ENCODE results near the gene KLHDC4.

The KLHDC4 gene

GRCh38 chr16:87715231-87715630 is 50.6 kb downstream of the KLHDC4 start:
- DNase-seq: no peak

- DNase-seq: peak; percentile 32
Measured at GRCh38 chr16:87713451-87714229, 52.1 kb downstream of the KLHDC4 start.

GRCh38 chr16:87712184-87712762 is 53.5 kb downstream of the KLHDC4 start:
- no peak for DNase-seq

- no peak for DNase-seq
Measured at GRCh38 chr16:87710887-87711286, 54.9 kb downstream of the KLHDC4 start.

GRCh38 chr16:87709677-87710076 is 56.1 kb downstream of the KLHDC4 start:
- DNase-seq: no peak

GRCh38 chr16:87708881-87709638 is 56.7 kb downstream of the KLHDC4 start:
- DNase-seq: no peak

GRCh38 chr16:87707714-87708580 is 57.8 kb downstream of the KLHDC4 start:
- no peak for DNase-seq

- DNase-seq: no peak
Measured at GRCh38 chr16:87707097-87707496, 58.7 kb downstream of the KLHDC4 start.

- DNase-seq: no peak
Measured at GRCh38 chr16:87706278-87707000, 59.3 kb downstream of the KLHDC4 start.

- no peak for DNase-seq
Measured at GRCh38 chr16:87705771-87706277, 60.0 kb downstream of the KLHDC4 start.

GRCh38 chr16:87704754-87705353 is 60.9 kb downstream of the KLHDC4 start:
- no peak for DNase-seq

GRCh38 chr16:87703835-87704375 is 61.9 kb downstream of the KLHDC4 start:
- DNase-seq: no peak

- no peak for DNase-seq
Measured at GRCh38 chr16:87703071-87703470, 62.7 kb downstream of the KLHDC4 start.

- peak; percentile 22 for DNase-seq
Measured at GRCh38 chr16:87702325-87702811, 63.4 kb downstream of the KLHDC4 start.

- no peak for DNase-seq
Measured at GRCh38 chr16:87701505-87701921, 64.3 kb downstream of the KLHDC4 start.

GRCh38 chr16:87701078-87701460 is 64.7 kb downstream of the KLHDC4 start:
- no peak for DNase-seq

- no peak for DNase-seq
Measured at GRCh38 chr16:87700406-87701077, 65.2 kb downstream of the KLHDC4 start.

GRCh38 chr16:87698676-87699199 is 67.0 kb downstream of the KLHDC4 start:
- no peak for DNase-seq

- DNase-seq: no peak
Measured at GRCh38 chr16:87698241-87698640, 67.5 kb downstream of the KLHDC4 start.

- no peak for DNase-seq
Measured at GRCh38 chr16:87697792-87698191, 68.0 kb downstream of the KLHDC4 start.
